ENCODE results near the gene RAB4B.

Gene RAB4B

GRCh38 chr19:40739030-40739839 lies 38.8 kb upstream of the RAB4B start:
- no peak overlapping the region for H3K4me3 ChIP-seq (replicated peaks; ENCODE audit: low read depth, low read length)
- no peak for TF ChIP-seq CTCF (IDR thresholded peaks at IDR 0.05; ENCODE audit: low read length, missing control alignments)
- DNase-seq (ENCODE audit: low read depth): no peak

GRCh38 chr19:40739871-40740703 lies 38.0 kb upstream of the RAB4B start:
- H3K4me3 ChIP-seq (replicated peaks; ENCODE audit: low read depth, low read length): no peak overlapping the region
- no peak for TF ChIP-seq CTCF (IDR thresholded peaks at IDR 0.05; ENCODE audit: low read length, missing control alignments)
- no peak for DNase-seq (ENCODE audit: low read depth)

DNA sequence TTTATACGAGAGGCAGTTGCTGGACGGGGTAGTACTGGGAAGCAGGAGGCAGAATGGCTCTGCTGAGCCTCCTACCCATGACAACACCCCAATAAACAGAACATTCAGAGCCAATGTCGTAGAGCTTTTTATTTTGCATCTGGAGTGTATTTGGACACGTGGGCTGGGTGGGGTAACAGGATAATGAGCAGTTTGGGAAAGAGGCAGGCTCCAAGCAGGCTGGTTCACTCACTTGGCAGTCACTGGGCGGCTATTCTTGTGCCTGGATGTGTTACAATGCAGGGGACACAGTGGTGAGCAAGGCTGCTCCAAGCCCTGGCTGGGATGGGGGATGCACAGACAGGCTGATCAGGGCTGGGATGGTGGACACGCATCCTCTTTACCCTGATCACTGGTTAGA lies 37.3 kb upstream of the RAB4B start:
- no peak for TF ChIP-seq CTCF (IDR thresholded peaks at IDR 0.05; ENCODE audit: low read length, missing control alignments)
- no peak overlapping the region for H3K4me3 ChIP-seq (replicated peaks; ENCODE audit: low read depth, low read length)
- DNase-seq (ENCODE audit: low read depth): no peak

DNA sequence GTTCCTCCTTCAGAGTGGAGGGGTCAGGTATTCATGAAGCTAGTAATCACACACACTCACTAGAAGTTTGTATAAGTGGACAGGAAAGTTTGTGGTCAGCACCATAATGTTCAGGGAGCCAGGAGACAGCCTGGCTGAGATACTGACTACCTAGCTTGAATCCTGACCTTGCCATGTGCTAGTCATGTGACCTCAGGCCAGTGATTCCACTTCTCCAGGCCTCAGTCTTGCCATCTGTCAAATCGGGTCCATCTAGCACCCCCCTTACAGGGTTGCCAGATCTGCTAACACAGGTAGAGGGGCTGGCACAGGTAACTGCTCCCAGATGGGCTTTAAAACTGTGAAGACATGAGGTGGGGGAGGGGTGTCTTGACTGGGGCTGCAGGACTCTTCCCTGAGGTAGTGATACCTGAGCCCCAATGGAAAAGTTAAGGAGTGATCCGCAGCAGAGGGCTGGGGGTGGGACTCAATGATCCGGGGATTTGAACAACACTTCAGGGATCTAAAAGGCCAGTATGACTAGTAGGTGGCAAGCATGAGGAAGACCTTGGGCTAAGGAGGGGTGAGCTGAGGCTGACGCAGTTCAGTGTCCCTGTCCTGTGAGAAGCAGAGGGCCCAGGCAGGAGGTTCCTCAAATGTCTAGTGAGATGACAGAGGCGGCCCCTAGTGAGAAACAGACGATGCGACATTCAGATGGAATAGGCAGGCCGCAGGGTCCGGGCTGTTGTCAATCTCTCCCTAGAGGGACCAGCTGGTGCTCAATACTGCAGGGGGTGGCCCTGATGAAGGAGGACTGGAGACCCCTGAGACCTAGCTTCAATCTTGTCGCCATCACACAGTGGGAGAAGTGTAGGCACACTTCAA lies 36.3 kb upstream of the RAB4B start:
- DNase-seq (ENCODE audit: low read depth): no peak
- TF ChIP-seq CTCF (IDR thresholded peaks at IDR 0.05; ENCODE audit: low read length, missing control alignments): no peak
- no peak overlapping the region for H3K4me3 ChIP-seq (replicated peaks; ENCODE audit: low read depth, low read length)

GRCh38 chr19:40742477-40742876 lies 35.6 kb upstream of the RAB4B start:
- DNase-seq (ENCODE audit: low read depth): no peak
- H3K4me3 ChIP-seq (replicated peaks; ENCODE audit: low read depth, low read length): no peak overlapping the region
- TF ChIP-seq CTCF (IDR thresholded peaks at IDR 0.05; ENCODE audit: low read length, missing control alignments): no peak

- no peak overlapping the region for H3K4me3 ChIP-seq (replicated peaks; ENCODE audit: low read depth, low read length)
- no peak for TF ChIP-seq CTCF (IDR thresholded peaks at IDR 0.05; ENCODE audit: low read length, missing control alignments)
- no peak for DNase-seq (ENCODE audit: low read depth)
These were observed 35.2 kb upstream of the RAB4B start for GRCh38 chr19:40742886-40743285.
